ENCODE measurements around the gene VILL.

- no peak for TF ChIP-seq POLR2AphosphoS5 (IDR thresholded peaks at IDR 0.05; ENCODE audit: low read depth, low read length)
- TF ChIP-seq TAF1 (IDR thresholded peaks at IDR 0.05; ENCODE audit: borderline replicate concordance, low read depth, low read length) = no peak
- TF ChIP-seq POLR2A (IDR thresholded peaks at IDR 0.05; ENCODE audit: low read depth, low read length) = no peak
Observed at GRCh38 chr3:37986479-37987314, 3.9 kb upstream of the VILL start.

Data from GM12892 (cell line).